HEK293 (cell line): ENCODE measurements around the gene FUOM.

ENCODE experiments used
- CTCF ChIA-PET: fragments of 350-600 bp; formaldehyde crosslinking; extraction: SDS; loops from one replicate; lab custom pipeline; 2021; ENCODE audit warnings: antibody characterized with exemption; lab: Yijun Ruan, JAX
- POLR2A ChIA-PET: fragments of 300-600 bp; formaldehyde crosslinking; extraction: SDS; loops from one replicate; lab custom pipeline; 2020; ENCODE audit warnings: antibody characterized with exemption, inconsistent platforms; lab: Yijun Ruan, JAX
- H3K27ac ChIP-seq: fragments of 200-500 bp; sonication (Bioruptor generic); 2 replicates; pipeline ENCODE4 v1.5.1; 2014; ENCODE audit warnings: low read depth, low read length, control low read depth, inconsistent platforms; ENCODE audit errors: extremely low read depth
- H3K36me3 ChIP-seq, 2 experiments: fragments of 200-500 bp in 1 of 2; sonication (Bioruptor generic) in 1 of 2; 1 replicate in 1 of 2; 2 replicates in 1 of 2; pipeline ENCODE4 v1.5.1; 2014 to 2017; ENCODE audit warnings: inconsistent platforms in 2 of 2, low read length in 2 of 2; ENCODE audit not compliant: control insufficient read depth in 2 of 2, insufficient read depth in 1 of 2
- H3K4me1 ChIP-seq: fragments of 200-500 bp; sonication (Bioruptor generic); 2 replicates; pipeline ENCODE4 v1.5.1; 2014; ENCODE audit warnings: mild to moderate bottlenecking, low read length, inconsistent platforms; ENCODE audit not compliant: control insufficient read depth, insufficient read depth
- H3K4me3 ChIP-seq: 2 replicates; pipeline ENCODE4 v1.5.1; 2011; ENCODE audit warnings: low read depth, mild to moderate bottlenecking, control low read depth, low read length, moderate library complexity
- H3K9me3 ChIP-seq: fragments of 200-500 bp; sonication (Bioruptor generic); 2 replicates; pipeline ENCODE4 v1.5.1; 2014; ENCODE audit warnings: low read depth, low read length, inconsistent platforms; ENCODE audit not compliant: control insufficient read depth, insufficient read depth
- KLF8 ChIP-seq: fragments of 450-650 bp; formaldehyde crosslinking; IDR thresholded peaks from 2 replicates; pipeline ENCODE4 v1.5.1; 2016; ENCODE audit warnings: missing biosample characterization, missing genetic modification characterization
- MEIS1 ChIP-seq: sonication (generic); formaldehyde crosslinking; IDR thresholded peaks from 2 replicates; pipeline ENCODE4 v1.8.1; 2022; ENCODE audit warnings: missing genetic modification reagents, mild to moderate bottlenecking, borderline replicate concordance
- MYNN ChIP-seq: fragments of 450-650 bp; formaldehyde crosslinking; IDR thresholded peaks from 2 replicates; pipeline ENCODE4 v1.5.1; 2016; ENCODE audit warnings: missing biosample characterization, missing genetic modification characterization, borderline replicate concordance
- SCRT2 ChIP-seq: fragments of 450-650 bp; formaldehyde crosslinking; IDR thresholded peaks from 2 replicates; pipeline ENCODE4 v1.5.1; 2016; ENCODE audit warnings: missing biosample characterization, missing genetic modification characterization
- ZFP3 ChIP-seq: fragments of 450-650 bp; formaldehyde crosslinking; IDR thresholded peaks from 2 replicates; pipeline ENCODE4 v1.5.1; 2016; ENCODE audit warnings: low read depth, missing biosample characterization, missing genetic modification characterization
- ZFP69B ChIP-seq: fragments of 450-650 bp; formaldehyde crosslinking; IDR thresholded peaks from 2 replicates; pipeline ENCODE4 v1.5.1; 2016; ENCODE audit warnings: missing biosample characterization, missing genetic modification characterization
- ZNF157 ChIP-seq: fragments of 450-650 bp; formaldehyde crosslinking; IDR thresholded peaks from 2 replicates; pipeline ENCODE4 v1.5.1; 2016; ENCODE audit warnings: missing biosample characterization, missing genetic modification characterization
- ZNF174 ChIP-seq: fragments of 450-650 bp; formaldehyde crosslinking; IDR thresholded peaks from 2 replicates; pipeline ENCODE4 v1.5.0; 2017; ENCODE audit warnings: missing biosample characterization, mild to moderate bottlenecking, missing genetic modification characterization
- ZNF202 ChIP-seq: fragments of 450-650 bp; formaldehyde crosslinking; IDR thresholded peaks from 2 replicates; pipeline ENCODE4 v1.5.1; 2016; ENCODE audit warnings: missing biosample characterization, missing genetic modification characterization, borderline replicate concordance
- ZNF221 ChIP-seq: fragments of 450-650 bp; formaldehyde crosslinking; IDR thresholded peaks from 2 replicates; pipeline ENCODE4 v1.5.1; 2017; ENCODE audit warnings: missing biosample characterization, missing genetic modification characterization, borderline replicate concordance
- ZNF366 ChIP-seq: fragments of 450-650 bp; formaldehyde crosslinking; conservative IDR thresholded peaks from 2 replicates; pipeline ENCODE4 v1.5.1; 2016; ENCODE audit warnings: missing biosample characterization, missing genetic modification characterization
- ZNF626 ChIP-seq: fragments of 450-650 bp; sonication (Bioruptor Pico); formaldehyde crosslinking; IDR thresholded peaks from 2 replicates; pipeline ENCODE4 v1.5.1; 2018; ENCODE audit warnings: missing biosample characterization, missing genetic modification characterization, inconsistent platforms
- ZNF776 ChIP-seq: fragments of 450-650 bp; formaldehyde crosslinking; IDR thresholded peaks from 2 replicates; pipeline ENCODE4 v1.5.0; 2017; ENCODE audit warnings: missing biosample characterization, missing genetic modification characterization, borderline replicate concordance
- TF ChIP-seq, protein P1 (sequence below): fragments of 450-650 bp; formaldehyde crosslinking; IDR thresholded peaks from 2 replicates; pipeline ENCODE4 v1.5.1; 2016; ENCODE audit warnings: missing biosample characterization, missing genetic modification characterization
- TF ChIP-seq, protein P2 (sequence below): fragments of 450-650 bp; formaldehyde crosslinking; IDR thresholded peaks from 2 replicates; pipeline ENCODE4 v1.5.1; 2016; ENCODE audit warnings: missing biosample characterization, missing genetic modification characterization, low read depth

Gene FUOM

DNA sequence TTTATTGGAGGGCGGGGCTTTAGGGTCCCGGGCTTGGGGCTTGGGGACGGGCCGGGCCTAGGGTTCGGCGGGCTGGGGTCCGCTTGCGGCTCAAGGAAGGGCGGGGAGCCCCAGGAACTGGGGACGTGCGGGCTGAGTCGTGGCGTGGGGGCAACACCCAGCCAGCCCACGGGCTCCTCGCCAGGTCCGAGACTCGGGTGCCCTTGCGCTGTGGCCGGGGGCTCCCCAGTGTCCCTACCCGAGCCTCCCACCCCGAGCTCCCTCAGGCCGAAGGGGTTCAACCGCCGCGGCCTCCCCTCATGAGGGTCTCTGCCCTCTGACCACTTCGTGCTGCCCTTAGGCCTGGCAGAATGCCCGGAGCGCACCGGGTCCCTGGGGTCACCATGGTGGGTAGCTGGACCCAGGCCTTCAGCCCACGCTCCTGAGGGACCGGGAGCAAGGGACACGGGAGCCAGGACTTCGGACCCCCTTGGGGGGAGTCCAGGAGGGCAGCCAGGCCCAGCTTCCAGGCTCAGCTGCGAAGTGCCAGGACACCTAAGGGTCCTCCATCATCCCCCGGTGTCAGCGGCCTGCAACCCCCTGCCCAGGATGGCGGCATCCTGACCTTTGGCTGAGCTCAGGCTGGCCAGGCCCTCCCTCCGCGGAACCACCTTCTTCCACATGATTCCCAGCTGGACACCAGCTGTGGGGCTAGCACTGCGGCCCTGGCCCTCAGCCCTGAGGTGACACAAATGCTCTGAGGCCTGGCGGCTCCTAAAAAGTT, 524 bp upstream of the FUOM start:
- no peak overlapping the region for H3K27ac ChIP-seq
- peaks cover 4% of the 10 kb centered on the region; the same call in 1 of the 2 replicates for H3K4me1 ChIP-seq
- no peak overlapping the region for H3K4me3 ChIP-seq
- POLR2A ChIA-PET, result interaction anchor here (1.4 kb wide), 1 partner anchor 15 kb away, joined by 6 read pairs; the partner anchor contains the start of gene ECHS1
- TF ChIP-seq SCRT2 (tag by site-specific recombination) (no peak), MEIS1 (CRISPR knock-in tag) (no peak), ZNF776 (tag by site-specific recombination) (no peak), KLF8 (tag by site-specific recombination) (0 out of 2 replicates have a peak, but pooled peaks have one; percentile 18), ZNF366 (no peak)
- TF ChIP-seq, protein P1, sequence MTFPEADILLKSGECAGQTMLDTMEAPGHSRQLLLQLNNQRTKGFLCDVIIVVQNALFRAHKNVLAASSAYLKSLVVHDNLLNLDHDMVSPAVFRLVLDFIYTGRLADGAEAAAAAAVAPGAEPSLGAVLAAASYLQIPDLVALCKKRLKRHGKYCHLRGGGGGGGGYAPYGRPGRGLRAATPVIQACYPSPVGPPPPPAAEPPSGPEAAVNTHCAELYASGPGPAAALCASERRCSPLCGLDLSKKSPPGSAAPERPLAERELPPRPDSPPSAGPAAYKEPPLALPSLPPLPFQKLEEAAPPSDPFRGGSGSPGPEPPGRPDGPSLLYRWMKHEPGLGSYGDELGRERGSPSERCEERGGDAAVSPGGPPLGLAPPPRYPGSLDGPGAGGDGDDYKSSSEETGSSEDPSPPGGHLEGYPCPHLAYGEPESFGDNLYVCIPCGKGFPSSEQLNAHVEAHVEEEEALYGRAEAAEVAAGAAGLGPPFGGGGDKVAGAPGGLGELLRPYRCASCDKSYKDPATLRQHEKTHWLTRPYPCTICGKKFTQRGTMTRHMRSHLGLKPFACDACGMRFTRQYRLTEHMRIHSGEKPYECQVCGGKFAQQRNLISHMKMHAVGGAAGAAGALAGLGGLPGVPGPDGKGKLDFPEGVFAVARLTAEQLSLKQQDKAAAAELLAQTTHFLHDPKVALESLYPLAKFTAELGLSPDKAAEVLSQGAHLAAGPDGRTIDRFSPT (tag by site-specific recombination), result 0 out of 2 replicates have a peak, but pooled peaks have one; percentile 27
- TF ChIP-seq, all 188 proteins: peak for 2
- H3K9me3 ChIP-seq, result no peaks in the 10 kb centered on the region
- CTCF ChIA-PET, result interaction anchor here (1.2 kb wide), 1 partner anchor 29 kb away, joined by 6 read pairs; no protein-coding TSS in a partner anchor
- peaks cover 0 to 18% of the 10 kb centered on the region in 2 experiments; a peak in 2 of 3 replicates for H3K36me3 ChIP-seq

DNA sequence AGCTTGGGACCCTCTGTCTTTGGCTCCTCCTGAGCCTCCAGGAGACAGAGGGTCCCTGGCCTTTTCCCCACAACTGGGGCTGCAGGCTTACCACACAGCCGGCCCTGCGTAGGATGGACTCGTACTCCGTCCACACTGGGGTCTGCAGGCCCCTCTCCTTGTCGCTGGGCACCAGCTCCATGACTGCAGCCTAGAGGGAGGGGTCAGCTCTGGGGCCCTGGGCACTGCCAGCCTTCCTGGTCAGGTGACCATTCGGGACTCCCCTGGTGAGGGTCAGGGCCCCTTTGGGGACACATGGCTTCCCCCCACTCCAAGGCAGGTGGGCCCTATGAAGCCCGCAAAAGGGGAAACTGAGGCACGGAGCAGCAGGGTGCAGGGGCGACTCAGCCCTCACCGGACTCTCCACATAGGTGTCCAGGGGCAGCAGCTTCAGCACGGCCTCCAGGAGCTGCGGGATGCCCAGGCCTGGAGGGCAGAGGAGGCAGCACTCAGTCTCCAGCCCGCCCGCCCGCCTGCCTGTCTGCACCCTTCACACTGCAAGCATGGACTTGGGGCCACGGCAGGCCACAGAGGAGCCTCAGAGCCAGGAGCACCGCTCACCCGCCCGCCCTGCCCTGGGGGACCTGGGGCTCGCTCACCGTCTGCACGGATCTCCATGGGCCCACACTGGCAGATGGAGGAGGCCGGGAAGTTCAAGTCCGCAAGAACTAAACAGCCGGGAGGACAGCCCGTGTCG, 1.1 kb downstream of the FUOM start:
- Histone ChIP-seq H3K4me1 (peaks cover 4% of the 10 kb centered on the region; the same call in 1 of the 2 replicates), H3K27ac (no peak overlapping the region), H3K9me3 (no peaks in the 10 kb centered on the region), H3K4me3 (no peak overlapping the region), H3K36me3 (peaks cover 0 to 3% of the 10 kb centered on the region in 2 experiments; a peak in 1 of 3 replicates)
- ChIA-PET CTCF (interaction anchor here (0.6 to 1.2 kb wide), 2 partner anchors 16 to 27 kb away, joined by 3 read pairs; no protein-coding TSS in a partner anchor), POLR2A (interaction anchor here (0.6 to 2.0 kb wide), 3 partner anchors 14 to 32 kb away, joined by 3 to 5 read pairs (median 4); partner anchors contain the start of gene ECHS1)
- no peak for TF ChIP-seq ZFP3
- TF ChIP-seq ZNF157, result no peak
- no peak for TF ChIP-seq ZNF202 (tag by site-specific recombination)
- no peak for TF ChIP-seq ZFP69B (tag by site-specific recombination)
- TF ChIP-seq ZNF626 (tag by site-specific recombination), result no peak
- no peak for TF ChIP-seq MYNN (tag by site-specific recombination)
- TF ChIP-seq ZNF221 (tag by site-specific recombination), result no peak
- no peak for TF ChIP-seq ZNF174 (tag by site-specific recombination)
- TF ChIP-seq, protein P2, sequence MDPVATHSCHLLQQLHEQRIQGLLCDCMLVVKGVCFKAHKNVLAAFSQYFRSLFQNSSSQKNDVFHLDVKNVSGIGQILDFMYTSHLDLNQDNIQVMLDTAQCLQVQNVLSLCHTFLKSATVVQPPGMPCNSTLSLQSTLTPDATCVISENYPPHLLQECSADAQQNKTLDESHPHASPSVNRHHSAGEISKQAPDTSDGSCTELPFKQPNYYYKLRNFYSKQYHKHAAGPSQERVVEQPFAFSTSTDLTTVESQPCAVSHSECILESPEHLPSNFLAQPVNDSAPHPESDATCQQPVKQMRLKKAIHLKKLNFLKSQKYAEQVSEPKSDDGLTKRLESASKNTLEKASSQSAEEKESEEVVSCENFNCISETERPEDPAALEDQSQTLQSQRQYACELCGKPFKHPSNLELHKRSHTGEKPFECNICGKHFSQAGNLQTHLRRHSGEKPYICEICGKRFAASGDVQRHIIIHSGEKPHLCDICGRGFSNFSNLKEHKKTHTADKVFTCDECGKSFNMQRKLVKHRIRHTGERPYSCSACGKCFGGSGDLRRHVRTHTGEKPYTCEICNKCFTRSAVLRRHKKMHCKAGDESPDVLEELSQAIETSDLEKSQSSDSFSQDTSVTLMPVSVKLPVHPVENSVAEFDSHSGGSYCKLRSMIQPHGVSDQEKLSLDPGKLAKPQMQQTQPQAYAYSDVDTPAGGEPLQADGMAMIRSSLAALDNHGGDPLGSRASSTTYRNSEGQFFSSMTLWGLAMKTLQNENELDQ (tag by site-specific recombination), result no peak
